ENCODE measurements around the gene TLCD3B.

The TLCD3B gene

DNA sequence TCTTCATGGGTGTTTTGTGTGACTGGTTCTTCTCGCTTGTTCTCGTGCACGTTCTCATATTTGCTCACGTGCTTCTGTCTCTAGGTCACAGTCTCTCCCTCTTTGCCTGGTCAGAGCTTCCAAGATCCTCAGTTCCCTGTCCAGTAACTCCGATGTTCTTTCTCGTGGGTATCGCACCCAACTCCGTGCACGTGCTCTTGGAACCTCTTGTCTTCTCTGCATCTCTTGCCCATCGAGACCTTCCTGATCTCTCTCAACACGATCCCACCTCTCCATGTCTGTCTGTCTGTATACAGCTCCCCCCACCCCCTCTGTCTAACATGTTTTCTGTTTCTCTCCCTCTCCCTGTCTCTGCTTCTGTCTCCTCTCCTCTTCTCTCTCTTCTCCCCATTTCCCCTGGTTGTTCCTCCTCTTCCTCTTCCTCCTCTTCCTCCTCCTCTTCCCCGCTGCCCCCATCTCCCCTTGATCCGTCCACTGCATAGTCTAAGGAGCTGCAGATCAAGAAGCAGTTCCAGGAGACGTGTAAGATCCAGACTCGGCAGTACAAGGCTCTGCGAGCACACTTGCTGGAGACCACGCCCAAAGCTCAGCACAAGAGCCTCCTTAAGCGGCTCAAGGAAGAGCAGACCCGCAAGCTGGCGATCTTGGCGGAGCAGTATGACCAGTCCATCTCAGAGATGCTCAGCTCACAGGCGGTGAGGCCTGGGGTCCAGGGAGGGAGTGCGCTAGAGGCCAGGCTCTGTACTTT lies 41.8 kb downstream of the TLCD3B start:
- TF ChIP-seq SUZ12 (IDR thresholded peaks at IDR 0.05) (no peak), LEF1 (IDR thresholded peaks at IDR 0.05; ENCODE audit: borderline replicate concordance) (no peak), BHLHE40 (IDR thresholded peaks at IDR 0.05; ENCODE audit: borderline replicate concordance) (no peak), NFRKB (IDR thresholded peaks at IDR 0.05) (no peak), SP1 (IDR thresholded peaks at IDR 0.05) (no peak), FOXK2 (IDR thresholded peaks at IDR 0.05) (no peak), TARDBP (IDR thresholded peaks at IDR 0.05) (no peak), HDGF (IDR thresholded peaks at IDR 0.05; ENCODE audit: borderline replicate concordance) (no peak), ARNT (IDR thresholded peaks at IDR 0.05) (no peak), ZNF384 (IDR thresholded peaks at IDR 0.05) (no peak), FOXA1 (IDR thresholded peaks at IDR 0.05) (no peak), L3MBTL2 (conservative IDR thresholded peaks at IDR 0.05) (no peak), CTBP1 (IDR thresholded peaks at IDR 0.05; ENCODE audit: borderline replicate concordance) (no peak), ELF4 (IDR thresholded peaks at IDR 0.05) (no peak), FOXM1 (IDR thresholded peaks at IDR 0.05; ENCODE audit: borderline replicate concordance) (no peak)
- TF ChIP-seq, protein P1, sequence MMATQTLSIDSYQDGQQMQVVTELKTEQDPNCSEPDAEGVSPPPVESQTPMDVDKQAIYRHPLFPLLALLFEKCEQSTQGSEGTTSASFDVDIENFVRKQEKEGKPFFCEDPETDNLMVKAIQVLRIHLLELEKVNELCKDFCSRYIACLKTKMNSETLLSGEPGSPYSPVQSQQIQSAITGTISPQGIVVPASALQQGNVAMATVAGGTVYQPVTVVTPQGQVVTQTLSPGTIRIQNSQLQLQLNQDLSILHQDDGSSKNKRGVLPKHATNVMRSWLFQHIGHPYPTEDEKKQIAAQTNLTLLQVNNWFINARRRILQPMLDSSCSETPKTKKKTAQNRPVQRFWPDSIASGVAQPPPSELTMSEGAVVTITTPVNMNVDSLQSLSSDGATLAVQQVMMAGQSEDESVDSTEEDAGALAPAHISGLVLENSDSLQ (IDR thresholded peaks at IDR 0.05), result no peak
- no peak for DNase-seq (ENCODE audit: extremely low spot score)
- ChIA-PET POLR2A (interaction anchor here (0.7 to 7.6 kb wide), 5 partner anchors 10 to 89 kb away, joined by 3 to 72 read pairs (median 3); partner anchors contain the start of genes ASPHD1 and TAOK2), CTCF (interaction anchor here (0.7 to 1.0 kb wide), 3 partner anchors 13 to 141 kb away, joined by 3 read pairs; no protein-coding TSS in a partner anchor)

- ChIA-PET CTCF (interaction anchor here (0.7 to 1.0 kb wide), 4 partner anchors 14 to 100 kb away, joined by 3 read pairs; no protein-coding TSS in a partner anchor), POLR2A (interaction anchor here (1.2 to 7.6 kb wide), 3 partner anchors 10 to 88 kb away, joined by 3 to 72 read pairs (median 5); partner anchors contain the start of genes ASPHD1 and TAOK2)
- TF ChIP-seq HDGF (IDR thresholded peaks at IDR 0.05; ENCODE audit: borderline replicate concordance), result no peak
- no peak for TF ChIP-seq FOXA1 (IDR thresholded peaks at IDR 0.05)
- no peak for TF ChIP-seq ELF4 (IDR thresholded peaks at IDR 0.05)
- no peak for DNase-seq (ENCODE audit: extremely low spot score)
Observed at GRCh38 chr16:29988346-29989075, 42.6 kb downstream of the TLCD3B start.

- TF ChIP-seq NFRKB (IDR thresholded peaks at IDR 0.05) (no peak), ZNF384 (IDR thresholded peaks at IDR 0.05) (no peak), BHLHE40 (IDR thresholded peaks at IDR 0.05; ENCODE audit: borderline replicate concordance) (no peak), LEF1 (IDR thresholded peaks at IDR 0.05; ENCODE audit: borderline replicate concordance) (no peak), L3MBTL2 (conservative IDR thresholded peaks at IDR 0.05) (no peak), TARDBP (IDR thresholded peaks at IDR 0.05) (no peak), HDGF (IDR thresholded peaks at IDR 0.05; ENCODE audit: borderline replicate concordance) (no peak), ELF4 (IDR thresholded peaks at IDR 0.05) (no peak), ARNT (IDR thresholded peaks at IDR 0.05) (no peak), FOXM1 (IDR thresholded peaks at IDR 0.05; ENCODE audit: borderline replicate concordance) (no peak)
- CTCF ChIA-PET, result no interaction called here
- no peak for DNase-seq (ENCODE audit: extremely low spot score)
- POLR2A ChIA-PET, result interaction anchor here (2.4 to 10.5 kb wide), 3 partner anchors 6 to 61 kb away, joined by 8 to 74 read pairs (median 72); partner anchors contain the start of genes HIRIP3, INO80E, KCTD13 and TAOK2
Observed at GRCh38 chr16:29987371-29988085, 43.5 kb downstream of the TLCD3B start.

DNA sequence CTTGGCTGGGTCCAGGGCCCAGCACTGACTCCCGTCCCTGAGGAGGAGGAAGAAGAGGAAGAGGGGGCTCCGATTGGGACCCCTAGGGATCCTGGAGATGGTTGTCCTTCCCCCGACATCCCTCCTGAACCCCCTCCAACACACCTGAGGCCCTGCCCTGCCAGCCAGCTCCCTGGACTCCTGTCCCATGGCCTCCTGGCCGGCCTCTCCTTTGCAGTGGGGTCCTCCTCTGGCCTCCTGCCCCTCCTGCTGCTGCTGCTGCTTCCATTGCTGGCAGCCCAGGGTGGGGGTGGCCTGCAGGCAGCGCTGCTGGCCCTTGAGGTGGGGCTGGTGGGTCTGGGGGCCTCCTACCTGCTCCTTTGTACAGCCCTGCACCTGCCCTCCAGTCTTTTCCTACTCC lies 44.1 kb downstream of the TLCD3B start:
- no peak for TF ChIP-seq FOXM1 (IDR thresholded peaks at IDR 0.05; ENCODE audit: borderline replicate concordance)
- no peak for TF ChIP-seq ELF4 (IDR thresholded peaks at IDR 0.05)
- no peak for TF ChIP-seq L3MBTL2 (conservative IDR thresholded peaks at IDR 0.05)
- TF ChIP-seq CTBP1 (IDR thresholded peaks at IDR 0.05; ENCODE audit: borderline replicate concordance), result no peak
- TF ChIP-seq FOXK2 (IDR thresholded peaks at IDR 0.05), result no peak
- TF ChIP-seq TARDBP (IDR thresholded peaks at IDR 0.05), result no peak
- TF ChIP-seq, protein P1 (IDR thresholded peaks at IDR 0.05), result no peak
- TF ChIP-seq HDGF (IDR thresholded peaks at IDR 0.05; ENCODE audit: borderline replicate concordance), result no peak
- TF ChIP-seq FOXA1 (IDR thresholded peaks at IDR 0.05), result no peak
- no peak for TF ChIP-seq ZNF384 (IDR thresholded peaks at IDR 0.05)
- no peak for TF ChIP-seq BHLHE40 (IDR thresholded peaks at IDR 0.05; ENCODE audit: borderline replicate concordance)
- no peak for TF ChIP-seq SUZ12 (IDR thresholded peaks at IDR 0.05)
- no peak for DNase-seq (ENCODE audit: extremely low spot score)
- POLR2A ChIA-PET, result interaction anchor here (0.9 to 10.5 kb wide), 4 partner anchors 6 to 61 kb away, joined by 3 to 74 read pairs (median 40); partner anchors contain the start of genes HIRIP3, INO80E, KCTD13 and TAOK2
- CTCF ChIA-PET, result no interaction called here

DNA sequence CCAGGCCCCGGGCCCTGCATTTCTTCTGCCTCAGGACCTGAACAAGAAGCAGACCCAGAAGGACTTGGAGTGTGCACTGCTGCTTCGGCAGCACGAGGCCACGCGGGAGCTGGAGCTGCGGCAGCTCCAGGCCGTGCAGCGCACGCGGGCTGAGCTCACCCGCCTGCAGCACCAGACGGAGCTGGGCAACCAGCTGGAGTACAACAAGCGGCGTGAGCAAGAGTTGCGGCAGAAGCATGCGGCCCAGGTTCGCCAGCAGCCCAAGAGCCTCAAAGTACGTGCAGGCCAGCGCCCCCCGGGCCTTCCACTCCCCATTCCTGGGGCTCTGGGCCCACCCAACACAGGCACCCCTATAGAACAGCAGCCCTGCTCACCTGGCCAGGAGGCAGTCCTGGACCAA lies 44.8 kb downstream of the TLCD3B start:
- CTCF ChIA-PET, result no interaction called here
- POLR2A ChIA-PET, result interaction anchor here (0.9 to 10.5 kb wide), 5 partner anchors 7 to 60 kb away, joined by 3 to 74 read pairs (median 8); partner anchors contain the start of genes HIRIP3, INO80E, KCTD13 and TAOK2
- no peak for DNase-seq (ENCODE audit: extremely low spot score)
- TF ChIP-seq ZNF384 (IDR thresholded peaks at IDR 0.05), result no peak
- TF ChIP-seq SUZ12 (IDR thresholded peaks at IDR 0.05), result no peak
- no peak for TF ChIP-seq TARDBP (IDR thresholded peaks at IDR 0.05)
- no peak for TF ChIP-seq NFRKB (IDR thresholded peaks at IDR 0.05)
- TF ChIP-seq, protein P1 (IDR thresholded peaks at IDR 0.05), result no peak
- no peak for TF ChIP-seq FOXM1 (IDR thresholded peaks at IDR 0.05; ENCODE audit: borderline replicate concordance)

Measured in HEK293T (cell line).